ENCODE data around the gene C3orf22.

DNA sequence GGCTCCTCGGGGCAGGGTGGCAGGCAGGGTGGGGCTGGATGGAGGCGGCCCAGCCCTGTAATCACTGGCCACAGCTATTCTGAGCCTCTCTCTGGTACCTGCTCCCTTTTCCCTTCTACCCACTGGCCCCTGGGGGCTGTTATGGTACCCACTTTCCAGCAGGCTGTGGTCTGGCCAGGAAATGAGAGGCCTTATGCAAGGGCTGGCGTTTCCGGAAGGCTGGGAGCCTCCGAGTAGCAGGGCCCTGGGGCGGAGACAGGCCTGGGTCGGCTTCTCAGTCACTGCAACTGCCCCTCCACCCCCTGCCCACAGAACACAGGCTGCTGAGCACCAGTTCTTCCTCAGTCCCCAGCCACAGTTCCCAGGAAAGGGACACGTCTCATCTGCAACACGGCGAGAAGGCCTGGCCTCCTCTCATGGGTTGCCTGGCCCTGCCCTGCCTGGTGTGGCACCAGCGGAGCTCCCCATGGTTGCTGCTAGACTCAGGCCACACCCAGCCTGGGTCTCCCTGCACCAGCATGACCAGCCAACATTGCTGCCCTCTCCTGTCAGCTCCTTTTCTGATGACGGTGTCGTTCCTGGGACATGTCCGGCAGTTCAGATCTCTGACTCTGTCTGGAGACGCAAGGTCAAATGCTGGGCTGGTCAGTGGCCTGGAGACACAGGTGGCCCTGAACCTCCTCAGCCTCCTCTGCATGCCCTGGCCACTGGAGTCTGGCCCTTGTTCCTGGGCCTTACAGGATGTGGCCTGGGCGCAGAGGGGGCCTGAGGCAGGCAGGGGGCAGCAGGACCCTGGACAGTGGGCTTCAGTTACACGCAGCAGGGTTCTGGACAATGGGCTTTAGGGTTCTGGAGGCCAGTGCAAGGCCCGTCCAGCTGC, 28.3 kb downstream of the C3orf22 start:
- TF ChIP-seq EZH2 (IDR thresholded peaks at IDR 0.05; ENCODE audit: insufficient read depth, poor library complexity, severe bottlenecking), result no peak
- no peak for TF ChIP-seq EZH2phosphoT487 (IDR thresholded peaks at IDR 0.05; ENCODE audit: insufficient read depth, low read depth)
